ENCODE results near the gene PTMA.

Gene PTMA

GRCh38 chr2:231677632-231678104, 30.7 kb upstream of the PTMA start:
- DNase-seq: peak; percentile 77

DNA sequence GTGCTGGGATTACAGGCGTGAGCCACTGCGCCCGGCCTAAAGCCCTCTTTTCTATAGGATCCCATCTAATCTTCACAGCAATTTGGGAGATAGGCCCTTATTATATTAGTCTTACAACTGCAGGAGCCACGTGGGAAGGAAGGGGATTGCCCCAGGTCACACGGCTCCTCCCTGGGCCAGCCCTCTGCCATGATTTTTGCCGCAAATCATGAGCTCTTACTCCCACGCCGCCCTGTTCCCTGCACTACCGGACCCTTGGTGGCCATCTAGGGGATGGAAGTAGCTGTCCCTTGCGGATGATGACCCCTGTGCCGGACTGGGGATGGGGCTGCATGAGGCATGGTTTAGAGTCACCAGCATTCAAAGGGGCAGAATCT, 28.4 kb upstream of the PTMA start:
- no peak for DNase-seq

DNA sequence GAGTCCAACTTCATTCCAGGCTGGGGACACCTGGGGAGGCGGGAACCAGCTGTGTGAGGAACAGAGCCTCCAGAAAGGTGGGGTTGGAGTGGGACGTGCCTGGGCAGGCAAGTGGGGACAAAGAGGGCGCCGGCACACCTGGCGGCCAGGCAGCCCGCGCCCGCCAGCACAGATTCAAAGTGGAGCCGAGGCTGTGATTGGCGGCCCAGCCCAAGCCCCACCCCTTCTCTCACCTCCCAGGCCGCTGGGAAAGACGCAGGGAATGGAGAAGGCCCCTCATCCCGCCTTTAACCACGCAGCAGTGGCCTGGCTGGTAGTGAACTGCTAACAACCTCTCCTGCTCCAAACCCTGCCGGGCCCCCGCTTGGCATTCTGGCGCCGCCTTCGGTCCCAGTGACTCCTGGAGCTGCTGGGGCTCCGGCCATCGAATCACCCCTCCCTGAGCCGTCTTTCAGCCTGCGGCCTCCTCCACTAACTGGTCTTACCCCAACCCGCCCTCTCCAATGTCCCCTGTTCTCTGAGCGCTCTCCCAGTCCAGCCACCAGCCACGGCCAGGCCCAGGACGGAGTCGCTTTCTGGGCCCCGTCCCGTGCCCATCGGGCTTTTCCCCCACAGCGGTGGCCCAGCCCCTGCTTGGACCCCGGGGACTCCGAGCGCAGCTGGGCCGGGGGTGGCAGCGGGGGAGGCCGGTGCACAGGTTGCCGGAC, 27.9 kb upstream of the PTMA start:
- no peak for DNase-seq

DNA sequence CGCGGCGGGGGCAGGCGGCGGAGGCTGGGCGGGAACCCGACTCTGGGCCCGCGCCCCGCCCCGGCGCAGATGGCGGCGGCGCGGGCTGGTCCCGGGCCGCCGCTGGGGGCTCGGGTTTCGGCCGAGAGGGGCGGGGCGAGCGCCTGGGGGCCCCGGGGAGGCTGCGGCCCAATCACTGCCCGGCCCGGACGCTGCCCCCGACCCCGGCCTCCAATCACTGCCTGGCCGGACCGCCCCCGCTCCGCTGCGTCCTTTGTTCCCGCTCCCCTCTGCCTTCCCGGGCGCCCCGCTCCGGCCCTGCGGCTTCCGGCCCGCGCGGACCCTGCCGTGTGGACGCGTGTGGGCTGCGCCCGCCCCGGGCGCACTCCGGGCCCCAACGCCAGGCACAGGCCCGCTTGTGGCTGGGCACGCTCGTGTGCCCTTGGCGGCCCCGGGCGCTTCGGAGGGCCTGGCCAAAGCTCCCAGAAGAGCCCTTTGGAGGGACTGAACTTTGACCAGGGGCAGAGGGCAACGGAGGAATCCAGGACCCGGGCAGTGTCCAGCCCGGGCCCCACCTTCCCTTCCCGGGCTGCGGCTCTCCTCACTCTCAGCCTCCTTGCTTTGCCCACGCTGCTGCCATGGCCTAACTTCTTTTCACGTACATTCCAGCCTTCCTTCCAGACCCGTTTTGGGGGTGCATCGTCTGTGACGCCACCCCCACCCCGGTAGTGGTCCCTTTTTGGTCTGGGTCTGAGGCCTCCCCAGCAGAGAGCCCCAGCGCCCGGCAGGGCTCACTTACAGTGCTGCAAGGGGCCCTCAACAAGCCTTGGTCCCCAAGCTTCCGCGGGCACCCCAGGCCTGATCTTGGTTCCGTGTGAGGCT, 27.1 kb upstream of the PTMA start:
- no peak for DNase-seq

GRCh38 chr2:231682603-231683291, 25.6 kb upstream of the PTMA start:
- DNase-seq: no peak

- no peak for DNase-seq
These were observed 24.8 kb upstream of the PTMA start for GRCh38 chr2:231683292-231684235.

DNA sequence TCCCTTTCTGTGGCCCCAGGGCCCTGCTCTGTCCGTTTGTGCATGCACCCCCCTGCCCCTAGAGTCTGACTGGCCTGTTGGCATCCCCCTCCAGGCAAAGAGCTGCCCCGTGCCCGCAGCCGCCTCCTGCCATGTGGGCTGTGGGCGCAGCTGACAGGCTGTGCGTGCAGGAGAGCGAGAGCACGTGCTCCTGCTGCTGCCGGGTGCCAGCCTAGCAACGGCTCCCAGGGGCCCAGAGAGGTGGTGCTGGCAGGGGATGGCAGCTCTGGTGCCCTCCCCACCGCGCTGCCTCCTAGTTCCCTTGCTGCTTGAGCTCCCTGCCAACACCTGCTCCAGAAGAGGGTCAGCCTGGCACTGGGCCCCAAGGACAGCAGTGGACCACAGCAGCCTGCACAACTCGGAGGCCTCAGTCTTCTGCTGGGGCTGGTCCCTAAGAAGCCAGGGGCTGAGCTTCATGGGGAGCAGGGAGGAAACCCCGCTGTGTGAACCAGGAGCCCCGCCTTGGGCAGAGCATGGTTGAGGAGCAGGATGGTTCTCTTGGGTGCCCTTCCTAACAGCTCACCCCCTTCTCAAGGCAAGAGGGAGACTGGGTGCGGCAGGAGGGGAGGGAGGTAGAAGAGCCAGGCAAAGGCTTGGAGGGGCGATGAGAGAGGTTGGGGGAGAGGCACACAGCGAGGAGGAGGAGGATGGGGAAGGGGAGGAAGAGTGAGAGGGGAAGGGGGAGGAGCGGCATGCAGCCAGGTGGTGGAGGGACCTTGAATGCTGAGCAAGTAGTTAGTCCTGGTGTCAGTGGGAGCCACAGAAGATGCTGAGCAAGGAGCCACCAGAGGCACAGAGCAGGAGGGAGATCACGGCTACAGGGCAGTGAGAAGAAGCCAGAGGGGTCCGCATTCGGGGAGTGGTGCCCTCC, 23.8 kb upstream of the PTMA start:
- DNase-seq: no peak

DNA sequence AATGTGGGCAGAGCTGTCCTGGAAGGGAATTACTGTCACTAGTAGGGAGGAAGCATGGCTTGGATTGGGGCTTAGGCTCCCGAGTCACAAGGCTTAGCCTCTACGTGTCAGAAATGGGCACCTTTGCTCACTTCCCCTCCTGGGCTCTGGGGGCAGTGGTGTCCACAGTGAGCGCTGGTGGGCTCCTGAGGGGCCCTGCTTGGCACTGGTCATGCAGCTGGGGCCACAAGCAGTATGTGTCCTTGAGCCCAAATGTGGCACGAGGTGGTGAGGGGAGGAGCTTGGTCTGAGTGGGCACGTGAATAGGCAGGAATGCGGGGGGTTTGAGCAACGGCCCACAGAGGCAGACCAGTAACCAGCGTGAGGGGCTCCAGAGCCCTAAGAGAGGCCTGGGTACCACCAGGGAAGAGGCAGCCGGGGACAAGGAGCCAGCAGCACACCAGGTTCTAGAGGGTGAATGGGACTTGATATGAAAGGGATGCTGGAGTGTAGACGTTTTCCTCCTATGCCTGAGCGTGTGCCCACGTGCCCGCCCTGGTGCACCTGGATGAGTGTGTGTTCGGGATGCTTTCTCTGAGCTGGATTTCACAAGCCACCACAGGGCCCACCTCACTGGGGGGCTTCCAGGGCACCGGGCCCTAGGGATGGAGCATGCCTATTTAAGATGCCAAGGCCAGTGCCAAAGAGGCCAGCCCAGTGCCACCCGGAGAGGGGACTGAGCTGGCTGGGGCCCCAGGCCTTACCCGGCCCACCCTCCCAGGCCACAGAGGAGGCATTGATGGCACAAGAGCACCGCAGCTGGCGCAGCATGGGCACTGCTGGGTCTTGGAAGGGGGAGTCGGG, 22.8 kb upstream of the PTMA start:
- no peak for DNase-seq

DNA sequence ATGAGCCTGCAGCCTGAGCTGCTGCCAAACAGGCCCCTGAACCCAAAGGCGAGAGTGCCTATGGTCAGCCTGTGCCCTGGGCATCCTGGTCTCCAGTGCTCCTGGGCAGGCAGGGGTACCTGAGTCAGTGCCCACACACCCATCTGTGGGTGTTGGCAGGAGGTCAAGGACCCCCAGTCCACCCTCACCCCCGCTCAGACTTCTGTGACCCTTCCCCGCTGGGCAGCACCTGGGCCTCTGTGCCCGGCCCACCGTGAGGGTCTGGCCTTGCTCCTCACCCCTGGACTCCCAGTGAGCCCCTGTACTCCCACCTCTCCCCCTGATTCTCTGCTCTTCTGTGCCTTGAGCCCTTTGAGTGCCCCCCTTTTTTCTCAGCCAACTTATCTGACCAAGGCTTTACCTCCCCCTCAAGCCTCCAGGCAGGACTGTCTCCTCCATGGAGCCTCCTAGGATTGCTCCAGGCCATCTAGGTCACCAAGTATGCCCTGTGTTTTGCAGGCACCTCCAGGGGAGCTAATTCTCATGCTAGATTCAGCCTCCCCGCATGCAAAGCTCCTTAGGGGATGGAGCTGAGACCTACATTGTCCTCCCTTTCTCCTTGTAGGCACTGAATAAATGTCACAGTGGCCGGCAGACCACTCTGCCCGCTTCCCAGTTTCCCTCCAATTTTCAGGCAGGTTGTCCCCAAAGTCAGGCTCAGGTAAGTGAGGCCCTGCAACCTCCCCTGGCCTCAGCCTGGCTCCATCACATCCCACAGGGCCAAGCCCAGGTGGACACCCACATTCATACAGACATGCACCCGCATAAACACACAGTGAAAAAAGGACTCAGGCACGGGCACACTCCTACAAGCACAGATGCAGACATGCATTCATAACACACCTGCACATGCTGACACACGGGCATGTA, 21.9 kb upstream of the PTMA start:
- no peak for DNase-seq

DNA sequence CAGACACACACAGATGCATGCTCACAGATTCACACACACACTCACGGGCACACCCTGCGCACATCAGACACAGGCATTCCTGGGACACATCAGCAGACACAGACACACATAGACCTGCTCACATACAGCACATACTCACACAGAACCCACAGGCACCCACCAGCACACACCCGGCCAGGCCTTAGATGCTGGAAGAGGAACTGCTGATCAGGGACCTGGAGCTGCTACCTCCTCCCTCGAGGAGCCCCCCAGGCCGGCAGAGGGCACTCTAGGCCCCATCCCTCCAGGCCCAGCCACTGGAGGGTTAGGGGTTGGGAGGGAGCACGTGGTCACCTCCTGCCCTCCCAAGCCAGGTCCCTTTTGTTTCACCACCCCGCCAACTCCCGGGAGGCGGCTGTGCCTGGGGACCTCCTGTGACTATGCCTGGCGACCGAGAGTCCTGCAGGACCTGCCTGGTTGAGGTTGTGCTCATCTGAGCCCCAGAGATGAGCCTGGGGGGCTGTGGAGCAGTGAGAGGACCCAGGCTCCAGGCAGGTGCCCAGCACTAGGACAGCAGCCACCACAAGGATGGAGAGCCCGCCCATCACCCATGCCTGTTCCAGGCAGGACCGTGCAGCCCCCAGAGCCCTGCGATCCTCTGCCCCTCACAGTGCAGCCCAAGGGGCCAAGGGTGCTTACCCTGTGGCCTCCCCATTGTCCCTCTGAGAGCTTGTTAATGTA, 21.0 kb upstream of the PTMA start:
- DNase-seq: no peak

- DNase-seq: no peak
These were observed 20.4 kb upstream of the PTMA start for GRCh38 chr2:231687961-231688360.

GRCh38 chr2:231688719-231689118, 19.6 kb upstream of the PTMA start:
- no peak for DNase-seq

- DNase-seq: no peak
These were observed 19.0 kb upstream of the PTMA start for GRCh38 chr2:231689124-231689893.

DNA sequence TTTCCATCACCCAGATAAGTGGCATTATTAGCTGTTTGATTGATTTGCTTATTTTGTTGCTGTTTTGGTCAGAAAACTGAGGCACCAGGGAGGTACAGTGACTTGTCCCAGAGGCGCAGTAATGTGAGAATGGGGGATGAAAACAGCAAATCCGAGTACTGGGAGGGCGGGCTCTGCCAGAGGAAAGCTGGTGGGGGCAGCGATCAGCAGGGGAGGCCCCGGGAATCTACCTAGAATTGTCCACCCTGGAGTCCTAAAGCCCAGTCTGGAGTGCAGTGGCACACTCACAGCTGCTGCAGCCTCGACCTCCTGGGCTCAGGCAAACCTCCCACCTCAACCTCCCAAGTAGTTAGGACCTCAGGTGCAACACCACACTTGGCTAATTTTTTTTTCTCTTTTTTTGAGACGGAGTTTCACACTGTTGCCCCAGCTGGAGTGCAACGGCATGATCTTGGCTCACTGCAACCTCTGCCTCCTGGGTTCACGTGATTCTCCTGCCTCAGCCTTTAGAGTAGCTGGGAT, 17.0 kb upstream of the PTMA start:
- no peak for DNase-seq

GRCh38 chr2:231692847-231693246, 15.5 kb upstream of the PTMA start:
- DNase-seq: no peak

- DNase-seq: no peak
These were observed 14.4 kb upstream of the PTMA start for GRCh38 chr2:231693956-231694355.

DNA sequence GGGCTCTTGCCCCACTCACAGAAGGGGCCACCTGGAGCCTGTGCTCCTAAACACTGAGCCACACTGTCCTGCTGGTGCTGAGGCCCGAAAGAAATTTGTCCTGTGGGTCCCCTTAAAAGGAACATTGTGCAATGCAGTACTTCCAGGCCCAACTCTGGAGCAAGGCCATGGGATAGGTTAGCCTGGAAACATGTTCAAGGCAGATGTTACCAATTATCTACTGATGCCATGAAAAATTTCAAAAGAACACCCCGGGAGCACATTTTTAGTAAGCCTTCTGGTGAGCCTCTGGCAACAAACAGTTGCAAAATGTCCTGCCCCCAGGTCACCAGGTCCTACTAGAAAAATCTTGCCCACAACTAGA, 12.3 kb upstream of the PTMA start:
- no peak for DNase-seq

DNA sequence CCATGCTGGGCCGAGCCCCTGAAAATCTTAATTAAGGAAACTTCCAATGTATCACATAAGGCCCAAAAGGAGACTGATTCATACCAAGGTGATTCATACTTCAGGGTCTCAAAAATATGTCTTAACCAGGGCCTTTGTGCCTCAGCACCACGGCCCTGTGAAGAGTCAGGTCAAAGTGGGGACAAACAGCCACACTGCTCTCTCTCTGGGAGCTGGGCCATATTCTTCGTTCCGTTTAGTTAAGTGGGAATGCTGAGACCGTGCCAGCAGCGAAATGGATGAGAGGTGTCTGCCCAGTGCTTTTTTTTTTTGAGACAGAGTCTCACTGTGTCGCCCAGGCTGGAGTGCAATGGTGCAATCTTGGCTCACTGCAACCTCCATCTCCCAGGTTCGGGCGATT, 9.3 kb upstream of the PTMA start:
- DNase-seq: no peak
